ENCODE data around the gene MGAT2.
"Not testable (repeated sequence)": the region's sequence is repeated elsewhere in the genome, so short reads cannot be mapped to it uniquely, and the experiment has no call there.

Gene MGAT2

GRCh38 chr14:49620182-49621113 is at the start of gene MGAT2, which contains the start of gene RPL36AL:
Gene MGAT2, plus strand, starts transcription at chr14:49620799. Its CDS starts 470 bp downstream, at chr14:49621269.
Gene RPL36AL, minus strand, starts transcription at chr14:49620626. Its CDS starts 1,522 bp downstream, at chr14:49619104.
- DNase-seq (ENCODE audit: low read depth), result peak; percentile 87

DNA sequence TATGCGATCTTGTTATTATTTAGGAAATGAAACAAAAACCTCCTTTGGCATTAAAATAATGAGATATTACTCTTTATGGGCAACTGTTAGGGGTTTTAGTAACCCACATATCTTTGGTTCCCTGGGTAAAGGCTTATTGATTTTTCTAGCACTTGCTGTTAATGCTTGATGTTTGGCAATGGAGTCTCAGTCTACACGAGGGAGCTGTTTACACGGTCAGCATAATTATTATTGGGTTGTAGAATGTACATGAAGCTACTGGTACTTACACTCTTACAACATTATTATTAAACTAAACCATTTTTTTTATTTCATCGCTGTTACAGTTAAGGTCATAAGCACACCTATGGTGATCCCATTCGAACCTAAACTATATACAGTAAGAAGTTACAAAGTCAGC is 46.6 kb upstream of the MGAT2 start:
- DNase-seq (ENCODE audit: low read depth), result no peak

DNA sequence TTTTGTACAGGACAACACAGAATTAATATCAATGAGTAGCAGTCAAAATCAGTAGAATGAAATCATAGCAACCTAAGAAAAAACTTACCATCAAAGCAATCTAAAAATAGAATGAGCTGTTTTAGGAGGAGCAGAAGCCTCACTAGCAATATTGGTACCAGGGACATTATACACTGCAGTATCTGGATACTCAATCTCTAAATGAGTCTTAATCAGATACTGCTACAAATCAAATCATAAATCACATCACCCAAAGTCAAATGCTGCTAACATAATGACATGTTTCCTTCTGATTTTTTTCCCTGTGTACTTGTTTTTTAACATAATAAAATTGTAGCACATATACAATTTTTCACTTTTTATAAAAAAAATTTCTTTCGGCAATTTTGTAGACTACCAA is 42.5 kb upstream of the MGAT2 start:
- DNase-seq (ENCODE audit: low read depth), result no peak

GRCh38 chr14:49579841-49580240 is 40.8 kb upstream of the MGAT2 start:
- no peak for DNase-seq (ENCODE audit: low read depth)

DNA sequence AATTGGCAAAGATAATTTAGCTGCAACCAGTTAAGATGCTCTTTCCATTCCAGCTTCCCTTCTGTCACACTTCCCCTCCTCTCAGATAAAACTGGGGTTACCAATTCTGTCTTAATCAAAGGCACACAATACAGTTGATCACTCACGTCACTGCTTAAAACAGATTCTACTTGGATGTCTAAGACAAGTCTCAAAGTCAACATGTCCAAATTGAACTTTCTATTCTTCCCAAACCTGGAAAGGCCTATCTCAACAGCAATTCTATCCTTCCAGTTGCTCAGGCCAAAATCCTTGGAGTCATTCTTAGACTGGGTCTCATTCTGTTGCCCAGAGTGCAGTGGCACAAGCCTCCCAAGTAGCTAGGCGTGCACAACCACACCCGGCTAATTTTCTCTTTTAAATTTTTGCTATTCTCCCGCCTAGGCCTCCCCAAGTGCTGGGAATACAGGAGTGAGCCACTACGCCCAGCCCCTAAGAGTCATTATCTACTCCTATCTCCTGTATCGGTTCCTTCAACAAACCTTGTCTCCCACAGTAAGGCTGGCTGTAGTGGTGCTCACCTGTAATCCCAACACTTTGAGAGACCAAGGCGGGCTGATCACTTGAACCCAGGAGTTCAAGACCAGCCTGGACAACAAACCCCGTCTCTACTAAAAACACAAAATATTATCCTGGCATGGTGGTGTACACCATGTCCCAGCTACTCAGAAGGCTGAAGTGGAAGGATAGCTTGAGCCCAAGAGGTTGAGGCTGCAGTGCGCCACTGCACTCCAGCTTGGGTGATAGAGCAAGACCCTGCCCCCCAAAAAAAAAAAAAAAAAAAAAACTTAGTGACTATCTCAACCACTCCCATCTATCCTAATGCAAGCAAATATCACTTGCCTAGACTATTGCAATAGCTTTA is 39.1 kb upstream of the MGAT2 start:
- no peak for DNase-seq (ENCODE audit: low read depth)

DNA sequence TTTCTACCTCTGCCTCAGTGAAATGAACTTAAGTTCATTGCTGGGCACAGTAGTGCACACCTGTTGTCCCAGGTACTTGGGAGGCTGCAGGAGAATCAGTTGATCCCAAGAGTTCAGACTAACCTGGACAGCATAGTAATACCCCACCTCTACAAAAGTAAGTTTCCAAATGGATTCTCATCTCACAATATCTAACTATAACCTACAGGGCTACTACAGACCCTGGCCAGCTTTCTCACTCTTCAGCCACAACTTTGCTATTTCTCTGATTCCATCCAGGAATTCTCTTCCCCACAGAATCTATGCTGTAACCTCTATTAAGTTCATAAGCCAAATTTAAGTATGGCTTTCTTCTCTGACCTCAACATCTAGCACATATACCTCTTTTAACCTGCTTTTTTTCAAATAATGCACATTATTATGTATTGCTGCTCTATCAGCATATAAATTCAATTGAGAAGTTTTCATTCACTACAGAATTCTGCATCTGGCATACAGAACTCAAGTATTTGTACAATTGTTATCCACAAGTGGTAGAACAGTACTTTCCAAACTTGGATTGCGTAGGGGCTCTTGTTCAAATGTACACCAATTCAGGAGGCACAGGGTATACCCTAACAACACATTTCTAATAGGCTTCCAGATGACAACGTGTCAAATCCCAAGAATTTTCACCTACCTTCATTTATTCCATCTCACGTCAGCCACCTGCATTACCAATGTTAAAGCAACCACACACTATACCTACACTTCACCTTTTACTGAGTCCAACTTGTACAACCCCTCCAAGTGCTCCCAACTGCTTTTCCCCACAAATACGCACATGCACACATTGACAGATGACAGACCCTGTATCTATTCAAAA is 38.3 kb upstream of the MGAT2 start:
- DNase-seq (ENCODE audit: low read depth), result no peak

DNA sequence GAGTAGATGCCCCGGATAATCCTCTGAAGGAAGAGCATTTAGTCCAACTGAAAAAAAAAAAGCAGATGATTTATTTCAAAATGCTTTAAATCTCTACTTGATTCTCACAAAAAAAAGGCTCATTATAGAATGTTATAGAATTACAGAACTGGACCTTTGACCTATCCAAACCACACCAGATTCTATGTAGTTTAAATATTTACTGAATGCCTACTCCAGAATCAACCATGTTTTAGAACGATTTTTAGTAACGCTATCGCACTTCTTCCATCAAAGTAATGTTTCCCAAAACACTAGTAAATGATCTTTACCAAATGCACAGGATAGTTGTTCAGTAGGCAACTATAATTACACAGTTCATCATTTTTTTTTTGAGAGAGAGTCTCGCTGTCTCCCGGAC is 37.0 kb upstream of the MGAT2 start:
- DNase-seq (ENCODE audit: low read depth), result no peak

- DNase-seq (ENCODE audit: low read depth), result no peak
These were observed 36.5 kb upstream of the MGAT2 start for GRCh38 chr14:49584058-49584457.

DNA sequence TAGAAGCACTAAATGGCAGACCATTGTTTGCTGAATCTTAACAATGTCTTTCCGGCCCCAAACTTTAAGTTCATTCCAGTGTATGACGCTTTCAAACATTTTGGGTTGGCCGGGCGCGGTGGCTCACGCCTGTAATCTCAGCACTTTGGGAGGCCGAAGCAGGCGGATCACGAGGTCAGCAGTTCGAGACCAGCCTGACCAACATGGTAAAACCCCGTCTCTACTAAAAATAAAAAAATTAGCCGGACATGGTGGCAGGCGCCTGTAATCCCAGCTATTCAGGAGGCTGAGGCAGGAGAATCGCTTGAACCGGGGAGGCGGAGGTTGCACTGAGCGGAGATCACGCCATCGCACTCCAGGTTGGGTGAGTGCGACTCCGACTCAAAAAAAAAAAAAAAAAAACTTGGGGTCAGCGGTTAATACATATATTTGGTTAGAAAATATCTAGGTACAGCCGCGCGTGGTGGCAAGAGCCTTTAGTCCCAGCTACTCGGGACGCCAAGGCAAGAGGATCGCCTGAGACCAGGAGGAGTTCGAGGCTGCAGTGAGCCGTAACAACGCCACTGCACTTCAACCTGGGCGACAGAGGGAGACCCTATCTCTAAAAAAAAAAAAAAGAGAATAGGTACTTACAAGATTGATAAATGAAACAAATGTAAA is 35.5 kb upstream of the MGAT2 start:
- not testable (repeated sequence) for DNase-seq (ENCODE audit: low read depth)

DNA sequence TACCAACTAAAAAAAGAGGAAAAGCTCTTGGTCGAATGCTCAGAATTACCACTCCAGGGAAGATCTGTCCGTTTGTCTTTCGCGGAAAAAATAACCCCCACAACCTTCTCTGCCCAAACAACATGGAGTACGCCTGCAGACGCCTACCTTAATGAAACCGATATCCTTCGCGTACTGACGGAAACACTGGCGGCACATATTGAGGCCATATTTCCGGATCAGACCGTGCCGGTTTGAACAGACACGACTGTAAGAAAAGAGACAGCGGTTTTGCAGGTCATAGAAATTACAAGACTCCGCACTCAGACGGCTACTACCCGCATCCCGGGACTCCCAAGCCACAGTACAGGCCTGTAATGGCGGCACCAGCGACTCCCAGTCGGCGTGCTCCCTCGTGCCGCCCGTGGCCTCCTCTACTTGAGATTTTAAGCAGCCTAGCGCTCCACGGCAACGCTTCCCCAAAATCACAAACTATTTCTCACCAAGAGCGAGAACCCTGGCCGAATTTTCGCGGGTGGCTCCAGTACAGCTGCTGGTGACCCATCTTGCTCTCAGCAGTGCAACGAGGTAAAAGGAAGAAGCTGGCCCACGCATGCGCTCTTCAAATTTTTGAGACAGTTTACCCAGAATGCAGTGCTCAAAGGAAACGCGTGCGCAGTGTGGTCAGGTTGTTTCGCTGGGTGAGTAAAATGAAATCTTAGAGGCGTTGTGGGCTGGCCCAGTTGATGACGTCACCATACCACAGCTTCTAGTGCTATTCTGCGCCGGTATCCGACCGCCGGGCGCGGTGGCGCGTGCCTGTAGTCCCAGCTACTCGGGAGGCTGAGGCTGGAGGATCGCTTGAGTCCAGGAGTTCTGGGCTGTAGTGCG is 34.6 kb upstream of the MGAT2 start, which contains the start of gene RPS29:
RPS29 (minus strand) TSS at position 578 of the 870 bp plus-strand sequence; CDS start at position 544, 34 bp downstream.
- DNase-seq (ENCODE audit: low read depth), result peak; percentile 97

GRCh38 chr14:49586673-49587460 is 33.7 kb upstream of the MGAT2 start:
- peak; percentile 20 for DNase-seq (ENCODE audit: low read depth)

- no peak for DNase-seq (ENCODE audit: low read depth)
These were observed 31.2 kb upstream of the MGAT2 start for GRCh38 chr14:49589387-49589786.

DNA sequence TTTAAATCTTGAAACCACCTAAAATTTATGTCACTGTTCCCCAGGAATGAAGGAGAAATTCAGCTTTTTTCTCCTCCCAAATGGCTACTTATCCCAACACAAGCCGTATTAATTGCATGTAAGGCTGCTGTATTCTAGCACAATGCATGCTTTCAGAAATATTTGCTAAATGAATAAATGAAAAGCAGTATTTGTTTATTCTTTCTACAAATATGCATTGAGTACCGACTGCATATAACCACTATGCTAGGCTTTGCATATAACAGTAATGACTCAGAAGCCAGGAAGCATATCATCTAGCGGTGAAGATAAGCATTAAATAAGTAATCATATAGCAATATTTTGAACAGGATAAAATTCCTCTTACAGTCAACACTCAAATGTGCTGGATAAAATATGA is 27.6 kb upstream of the MGAT2 start:
- DNase-seq (ENCODE audit: low read depth), result no peak

DNA sequence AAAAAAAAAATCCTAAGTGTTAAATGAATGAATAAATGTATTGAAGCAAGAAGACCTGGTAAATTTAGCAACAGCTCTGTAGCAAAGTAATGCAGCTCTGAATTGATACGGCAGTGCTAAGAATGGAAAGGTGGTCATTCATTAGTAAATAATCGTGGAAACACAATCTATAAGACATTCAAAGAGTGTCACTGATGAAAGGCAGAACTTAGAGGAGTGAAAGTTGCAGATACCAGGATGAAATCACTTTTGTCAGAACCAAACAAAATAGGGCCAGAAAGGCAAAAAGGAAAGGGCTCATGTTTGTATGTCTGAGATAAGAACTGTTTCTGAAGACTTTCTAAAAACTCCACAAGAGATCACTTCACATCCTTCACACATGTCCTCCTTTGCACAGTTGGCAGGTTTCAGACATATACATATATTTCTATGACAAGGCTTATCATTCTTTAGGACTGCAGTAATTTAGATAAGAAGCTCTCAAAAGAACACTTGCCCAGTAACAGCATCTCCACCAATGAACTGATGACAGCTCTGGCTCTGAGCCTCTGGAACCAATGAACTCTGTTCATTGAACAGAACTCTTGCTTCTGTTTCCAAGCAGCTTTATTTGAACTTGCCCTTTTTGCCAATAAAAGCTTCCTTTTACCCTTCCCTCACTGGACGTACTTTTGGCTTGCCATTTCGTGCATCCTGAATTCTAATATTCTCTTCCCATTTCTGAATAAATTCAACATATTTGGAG is 26.1 kb upstream of the MGAT2 start:
- no peak for DNase-seq (ENCODE audit: low read depth)

DNA sequence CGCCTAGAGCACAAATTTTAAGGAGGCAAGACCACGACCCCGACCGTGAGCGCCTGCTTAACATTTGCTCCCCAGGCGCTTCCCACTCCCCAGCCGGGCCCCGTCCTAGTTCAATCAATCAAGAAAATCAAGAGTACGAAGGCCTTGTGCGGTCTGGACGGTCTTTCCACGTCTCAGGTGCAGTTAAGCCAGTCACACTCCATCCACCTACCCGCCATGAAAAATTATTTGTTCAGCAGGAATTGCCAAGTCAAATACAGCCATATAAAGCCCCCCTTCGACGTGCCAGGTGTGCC is 22.5 kb upstream of the MGAT2 start:
- no peak for DNase-seq (ENCODE audit: low read depth)

DNA sequence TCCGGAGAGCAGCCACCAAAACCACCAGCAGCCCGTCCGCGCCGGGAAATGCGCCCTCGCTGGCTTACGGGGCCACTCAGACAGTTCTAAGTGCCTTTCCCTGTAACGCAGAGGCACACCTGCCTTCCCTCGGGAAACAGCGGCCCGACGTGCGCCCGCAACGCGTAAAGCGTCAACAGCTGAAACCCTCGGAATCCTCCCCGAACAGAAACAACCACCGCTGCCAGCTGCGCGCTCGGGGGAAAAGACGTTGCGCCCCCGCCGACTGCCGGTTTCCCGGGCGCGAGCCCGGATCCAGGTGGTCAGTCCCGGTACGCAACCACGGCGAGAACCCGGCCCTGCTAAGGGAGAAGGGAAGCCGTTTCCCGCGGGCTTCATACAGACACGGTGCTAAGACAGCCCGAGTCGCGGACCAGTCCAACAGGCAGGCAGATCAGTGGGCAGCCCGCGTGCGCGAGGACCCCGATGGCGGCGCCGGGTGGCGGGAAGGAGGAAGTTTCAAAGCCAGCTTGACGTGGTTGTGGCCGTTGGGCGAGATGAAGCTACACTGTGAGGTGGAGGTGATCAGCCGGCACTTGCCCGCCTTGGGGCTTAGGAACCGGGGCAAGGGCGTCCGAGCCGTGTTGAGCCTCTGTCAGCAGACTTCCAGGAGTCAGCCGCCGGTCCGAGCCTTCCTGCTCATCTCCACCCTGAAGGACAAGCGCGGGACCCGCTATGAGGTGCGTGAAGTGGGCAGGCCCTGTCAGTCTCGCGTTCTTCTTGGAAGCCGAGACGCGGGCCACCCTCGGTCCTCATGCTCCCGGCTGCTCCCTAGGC is 21.9 kb upstream of the MGAT2 start, which contains the start of gene LRR1:
LRR1 (plus strand) TSS at position 456 of the 816 bp plus-strand sequence; CDS start at position 537, 81 bp downstream.
- peak; percentile 75 for DNase-seq (ENCODE audit: low read depth)

GRCh38 chr14:49607583-49607982 is 13.0 kb upstream of the MGAT2 start:
- no peak for DNase-seq (ENCODE audit: low read depth)

DNA sequence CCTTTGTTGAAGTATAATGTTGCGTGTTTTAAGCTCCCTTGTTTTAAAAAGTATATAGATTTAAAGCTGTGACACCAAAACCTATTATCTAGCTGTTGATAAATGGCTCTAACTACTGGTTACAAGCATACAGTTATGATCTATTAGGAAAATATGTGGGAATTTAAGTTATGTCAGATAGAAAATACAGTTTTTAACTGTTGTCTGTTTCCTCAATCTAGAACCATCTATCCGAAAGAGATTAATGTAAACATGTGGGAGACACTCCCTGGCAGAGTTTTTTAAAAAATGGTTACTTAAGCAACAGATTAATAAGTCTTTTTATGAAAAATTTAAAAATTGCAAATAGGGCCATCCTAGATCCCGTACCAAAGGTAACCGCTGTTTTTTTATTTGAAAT is 8.3 kb upstream of the MGAT2 start:
- DNase-seq (ENCODE audit: low read depth), result no peak
